T-helper 1 cell treated with Interleukin-12 subunit alpha and Interleukin-12 subunit beta and Interleukin-4 antibody, amounts not matched to agents 30 μg/mL and 1 μg/mL, for 36 hours (primary cell): ENCODE measurements around the gene CNTN4.

Source experiments
- H3K27ac Mint-ChIP-seq: one replicate; pipeline ENCODE4 v1.8.0; 2021; ENCODE audit warnings: mild to moderate bottlenecking, mixed read lengths
- H3K27me3 Mint-ChIP-seq: one replicate; pipeline ENCODE4 v1.8.0; 2021; ENCODE audit warnings: low read depth, mixed read lengths
- H3K36me3 Mint-ChIP-seq: one replicate; pipeline ENCODE4 v1.8.0; 2021; ENCODE audit warnings: low read depth, mixed read lengths
- H3K4me1 Mint-ChIP-seq: one replicate; pipeline ENCODE4 v1.8.0; 2021; ENCODE audit warnings: low read depth, mixed read lengths
- H3K4me3 Mint-ChIP-seq: one replicate; pipeline ENCODE4 v1.8.0; 2021; ENCODE audit warnings: mild to moderate bottlenecking, moderate library complexity, mixed read lengths
- H3K9me3 Mint-ChIP-seq: one replicate; pipeline ENCODE4 v1.8.0; 2021; ENCODE audit warnings: mixed read lengths

Gene CNTN4

GRCh38 chr3:2363854-2364253 lies 265.2 kb downstream of the CNTN4 start:
- Mint-ChIP-seq H3K27me3 (no peaks in the 10 kb centered on the region), H3K36me3 (no peaks in the 10 kb centered on the region), H3K4me1 (no peaks in the 10 kb centered on the region), H3K9me3 (no peaks in the 10 kb centered on the region), H3K4me3 (no peak overlapping the region), H3K27ac (no peak overlapping the region)

GRCh38 chr3:2370317-2370716 lies 271.7 kb downstream of the CNTN4 start:
- no peaks in the 10 kb centered on the region for H3K4me1 Mint-ChIP-seq
- no peak overlapping the region for H3K27ac Mint-ChIP-seq
- H3K4me3 Mint-ChIP-seq = no peak overlapping the region
- H3K27me3 Mint-ChIP-seq = no peaks in the 10 kb centered on the region
- no peaks in the 10 kb centered on the region for H3K9me3 Mint-ChIP-seq
- no peaks in the 10 kb centered on the region for H3K36me3 Mint-ChIP-seq

GRCh38 chr3:2372306-2372705 lies 273.6 kb downstream of the CNTN4 start:
- Mint-ChIP-seq H3K4me1 (no peaks in the 10 kb centered on the region), H3K4me3 (no peak overlapping the region), H3K36me3 (no peaks in the 10 kb centered on the region), H3K27ac (no peak overlapping the region), H3K27me3 (no peaks in the 10 kb centered on the region), H3K9me3 (no peaks in the 10 kb centered on the region)

DNA sequence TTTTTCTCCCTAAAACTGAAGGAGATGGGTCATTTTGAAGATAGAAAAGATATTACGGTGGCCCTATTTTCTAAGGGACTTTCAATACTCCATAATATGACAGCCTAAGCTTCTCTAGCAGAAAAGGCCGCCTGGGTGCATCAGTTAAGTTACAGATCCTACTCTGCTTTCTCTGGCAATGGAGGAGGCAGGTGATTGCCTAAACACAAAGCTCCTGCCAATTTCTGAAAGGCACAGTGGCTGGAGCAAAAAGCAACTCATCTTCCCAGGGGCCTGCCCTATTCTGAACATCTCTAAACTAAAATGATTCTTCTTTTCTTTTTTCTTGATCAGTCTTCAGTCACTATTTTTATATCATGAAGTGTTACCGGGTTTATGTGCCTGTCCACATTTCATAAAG lies 276.7 kb downstream of the CNTN4 start:
- Mint-ChIP-seq H3K4me3 (no peak overlapping the region), H3K9me3 (no peaks in the 10 kb centered on the region), H3K27ac (no peak overlapping the region), H3K27me3 (no peaks in the 10 kb centered on the region), H3K36me3 (no peaks in the 10 kb centered on the region), H3K4me1 (no peaks in the 10 kb centered on the region)

GRCh38 chr3:2377281-2377680 lies 278.6 kb downstream of the CNTN4 start:
- Mint-ChIP-seq H3K9me3 (no peaks in the 10 kb centered on the region), H3K4me3 (no peak overlapping the region), H3K36me3 (no peaks in the 10 kb centered on the region), H3K27ac (no peak overlapping the region), H3K27me3 (no peaks in the 10 kb centered on the region), H3K4me1 (no peaks in the 10 kb centered on the region)

DNA sequence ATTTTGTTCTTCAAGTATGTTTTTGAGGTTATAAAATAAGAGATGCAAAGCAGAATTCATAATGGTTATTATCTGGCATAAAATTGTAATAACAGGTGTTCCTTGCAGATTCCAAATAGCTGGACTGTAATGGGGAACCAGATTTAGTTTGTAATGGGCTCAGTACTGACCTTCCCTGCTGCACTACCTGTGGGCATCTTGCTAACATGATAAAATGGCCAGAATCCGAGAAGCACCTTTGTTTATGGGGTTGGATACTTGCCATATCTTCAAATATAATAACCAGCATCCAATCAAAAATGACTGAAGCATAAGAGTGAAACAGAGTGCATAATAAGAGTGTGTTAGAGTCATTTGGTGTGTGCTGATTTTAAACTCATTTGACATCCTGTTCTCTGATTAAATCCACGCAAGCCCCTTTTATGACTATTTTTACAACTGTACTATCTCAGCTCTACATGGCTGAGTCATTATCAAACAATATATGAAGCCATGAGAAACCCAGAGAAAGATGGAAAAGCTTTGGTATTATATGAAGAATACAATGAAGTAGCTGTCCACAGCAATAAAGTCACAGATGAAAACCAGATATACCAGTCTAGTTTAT lies 292.4 kb downstream of the CNTN4 start:
- Mint-ChIP-seq H3K27ac (no peak overlapping the region), H3K27me3 (no peaks in the 10 kb centered on the region), H3K4me3 (no peak overlapping the region), H3K9me3 (no peaks in the 10 kb centered on the region), H3K4me1 (no peaks in the 10 kb centered on the region), H3K36me3 (no peaks in the 10 kb centered on the region)

DNA sequence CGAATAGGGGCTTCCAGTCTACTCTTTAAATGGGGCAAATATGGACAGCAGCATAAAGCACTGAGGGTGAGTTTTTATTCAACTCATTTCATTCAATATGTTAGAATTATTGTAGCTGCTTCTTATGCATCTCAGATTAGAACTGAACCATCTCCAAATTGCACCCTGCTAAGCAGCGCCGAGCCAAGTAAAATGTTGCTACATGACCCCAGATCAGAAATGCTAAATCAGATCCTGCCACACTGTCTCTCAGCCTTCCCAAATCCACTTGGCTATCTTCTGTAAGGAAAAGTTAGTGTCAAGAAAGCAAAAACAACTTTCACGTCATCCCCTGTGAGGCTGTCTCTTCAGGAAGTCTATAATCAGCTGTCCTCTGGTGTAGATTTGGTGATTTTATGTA lies 293.2 kb downstream of the CNTN4 start:
- no peaks in the 10 kb centered on the region for H3K36me3 Mint-ChIP-seq
- no peak overlapping the region for H3K27ac Mint-ChIP-seq
- no peaks in the 10 kb centered on the region for H3K9me3 Mint-ChIP-seq
- H3K4me1 Mint-ChIP-seq = no peaks in the 10 kb centered on the region
- no peaks in the 10 kb centered on the region for H3K27me3 Mint-ChIP-seq
- no peak overlapping the region for H3K4me3 Mint-ChIP-seq

DNA sequence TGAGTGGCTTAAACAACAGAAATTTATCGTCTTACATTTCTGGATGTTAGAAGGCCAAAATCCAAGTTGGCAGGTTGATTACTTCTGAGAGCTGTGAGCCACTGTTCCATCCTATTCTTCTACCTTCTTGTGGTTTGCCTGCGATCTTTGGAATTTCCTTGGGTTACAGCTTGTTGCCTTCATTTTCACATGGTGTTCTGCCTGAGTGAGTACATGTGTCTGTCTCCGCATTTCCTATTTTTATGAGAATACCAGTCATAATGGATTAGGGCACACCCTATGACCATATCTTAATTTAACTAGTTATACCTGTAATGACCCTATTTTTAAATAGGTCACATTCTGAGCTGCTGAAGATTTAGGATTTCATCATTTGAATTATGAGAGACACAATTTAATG lies 294.3 kb downstream of the CNTN4 start:
- H3K27ac Mint-ChIP-seq = no peak overlapping the region
- no peaks in the 10 kb centered on the region for H3K36me3 Mint-ChIP-seq
- no peaks in the 10 kb centered on the region for H3K9me3 Mint-ChIP-seq
- H3K27me3 Mint-ChIP-seq = no peaks in the 10 kb centered on the region
- no peaks in the 10 kb centered on the region for H3K4me1 Mint-ChIP-seq
- no peak overlapping the region for H3K4me3 Mint-ChIP-seq

GRCh38 chr3:2415083-2415482 lies 316.4 kb downstream of the CNTN4 start:
- no peak overlapping the region for H3K27ac Mint-ChIP-seq
- no peaks in the 10 kb centered on the region for H3K27me3 Mint-ChIP-seq
- no peak overlapping the region for H3K4me3 Mint-ChIP-seq
- H3K36me3 Mint-ChIP-seq = no peaks in the 10 kb centered on the region
- H3K4me1 Mint-ChIP-seq = no peaks in the 10 kb centered on the region
- H3K9me3 Mint-ChIP-seq = no peaks in the 10 kb centered on the region

DNA sequence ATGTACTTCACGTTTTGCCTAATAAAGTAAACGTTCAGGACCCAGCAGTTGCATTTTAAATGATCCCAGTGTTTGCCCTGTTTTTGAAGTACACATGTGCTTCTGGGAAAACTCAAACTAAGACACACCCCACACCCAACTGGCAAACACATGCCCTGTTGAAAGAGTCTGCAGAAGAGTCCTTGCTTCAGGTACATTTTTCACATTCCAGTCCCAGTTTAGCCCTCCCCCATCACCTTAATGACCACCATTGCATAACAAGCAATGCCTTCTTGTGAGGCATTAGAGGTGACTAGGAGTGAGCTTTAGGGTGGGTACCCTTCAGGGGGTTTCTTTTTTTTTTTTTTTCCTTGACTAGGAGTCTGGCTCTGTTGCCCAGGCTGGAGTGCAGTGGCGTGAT lies 322.3 kb downstream of the CNTN4 start:
- H3K4me3 Mint-ChIP-seq = no peak overlapping the region
- H3K27ac Mint-ChIP-seq = no peak overlapping the region
- H3K9me3 Mint-ChIP-seq = peaks cover 10% of the 10 kb centered on the region
- H3K36me3 Mint-ChIP-seq = no peaks in the 10 kb centered on the region
- H3K27me3 Mint-ChIP-seq = no peaks in the 10 kb centered on the region
- no peaks in the 10 kb centered on the region for H3K4me1 Mint-ChIP-seq

GRCh38 chr3:2423143-2423542 lies 324.5 kb downstream of the CNTN4 start:
- peaks cover 16% of the 10 kb centered on the region for H3K9me3 Mint-ChIP-seq
- no peak overlapping the region for H3K27ac Mint-ChIP-seq
- H3K4me3 Mint-ChIP-seq = no peak overlapping the region
- H3K4me1 Mint-ChIP-seq = no peaks in the 10 kb centered on the region
- H3K27me3 Mint-ChIP-seq = no peaks in the 10 kb centered on the region
- no peaks in the 10 kb centered on the region for H3K36me3 Mint-ChIP-seq

DNA sequence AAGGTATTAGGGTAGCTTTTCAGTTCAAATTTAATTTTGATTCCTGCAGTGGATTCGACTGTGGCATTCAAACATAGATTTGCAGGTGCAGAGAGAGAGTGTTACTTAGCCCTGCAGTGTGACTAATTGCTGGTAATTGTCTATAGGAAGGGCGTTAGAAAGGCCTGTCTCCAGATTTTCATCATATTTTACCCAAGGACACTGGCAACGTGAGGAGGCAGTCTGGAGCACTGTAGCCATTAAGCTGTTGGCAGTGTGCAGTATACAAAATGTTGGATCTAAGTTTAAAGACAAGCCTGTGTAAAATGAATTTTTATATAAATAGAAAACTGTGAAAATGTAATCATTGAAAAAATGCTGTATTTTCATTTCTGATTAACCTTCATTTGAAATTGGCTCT lies 342.9 kb downstream of the CNTN4 start:
- Mint-ChIP-seq H3K4me1 (no peaks in the 10 kb centered on the region), H3K4me3 (no peak overlapping the region), H3K9me3 (no peaks in the 10 kb centered on the region), H3K27ac (no peak overlapping the region), H3K36me3 (no peaks in the 10 kb centered on the region), H3K27me3 (no peaks in the 10 kb centered on the region)

GRCh38 chr3:2446146-2446545 lies 347.5 kb downstream of the CNTN4 start:
- H3K4me3 Mint-ChIP-seq = no peak overlapping the region
- H3K9me3 Mint-ChIP-seq = no peaks in the 10 kb centered on the region
- no peaks in the 10 kb centered on the region for H3K36me3 Mint-ChIP-seq
- H3K4me1 Mint-ChIP-seq = no peaks in the 10 kb centered on the region
- H3K27me3 Mint-ChIP-seq = no peaks in the 10 kb centered on the region
- H3K27ac Mint-ChIP-seq = no peak overlapping the region

GRCh38 chr3:2452249-2452648 lies 353.6 kb downstream of the CNTN4 start:
- Mint-ChIP-seq H3K4me1 (no peaks in the 10 kb centered on the region), H3K27me3 (no peaks in the 10 kb centered on the region), H3K36me3 (no peaks in the 10 kb centered on the region), H3K9me3 (no peaks in the 10 kb centered on the region), H3K27ac (no peak overlapping the region), H3K4me3 (no peak overlapping the region)

- Mint-ChIP-seq H3K4me3 (no peak overlapping the region), H3K27ac (no peak overlapping the region), H3K36me3 (no peaks in the 10 kb centered on the region), H3K9me3 (no peaks in the 10 kb centered on the region), H3K27me3 (no peaks in the 10 kb centered on the region), H3K4me1 (no peaks in the 10 kb centered on the region)
Measured at GRCh38 chr3:2454865-2455264, 356.2 kb downstream of the CNTN4 start.

DNA sequence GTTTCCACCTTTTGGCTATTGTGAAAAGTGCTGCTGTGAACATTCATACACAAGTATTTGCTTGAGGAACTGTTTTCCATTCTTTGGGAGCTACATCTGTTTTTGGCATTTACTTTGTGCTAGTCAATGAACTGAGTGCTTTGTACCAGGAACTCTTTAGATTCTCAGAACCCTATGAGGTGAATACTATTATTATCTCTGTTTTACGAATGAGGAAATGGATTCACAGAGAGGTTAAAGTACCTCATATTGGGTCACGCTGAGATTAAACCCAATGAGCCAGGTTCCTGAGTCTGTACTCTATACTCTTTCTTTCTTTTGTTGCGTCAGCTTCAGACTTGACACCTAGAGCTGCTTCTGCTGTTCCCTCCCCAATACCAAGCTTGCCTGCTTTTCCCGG lies 358.1 kb downstream of the CNTN4 start:
- Mint-ChIP-seq H3K4me1 (no peaks in the 10 kb centered on the region), H3K4me3 (no peak overlapping the region), H3K9me3 (no peaks in the 10 kb centered on the region), H3K36me3 (no peaks in the 10 kb centered on the region), H3K27me3 (no peaks in the 10 kb centered on the region), H3K27ac (no peak overlapping the region)
